Subcutaneous adipose tissue (tissue), 4 donors: ENCODE measurements around the gene CMTM6. TPM values are rescaled to one million over a fixed set of nuclear protein-coding genes. Genes with fewer than 3 reads are reported as not detected.

ENCODE experiments used
- total RNA-seq, 4 donors: library from RNA; depleted of rRNA; stranded (reverse); fragments of >200 nt; gene quantifications; one replicate each; pipeline ENCODE4 v1.1.0, GENCODE V29; 2016
- TF ChIP-seq, protein P1 (sequence below): fragments of 450-650 bp; IDR thresholded peaks from one replicate; pipeline ENCODE4 v1.5.1; 2016; ENCODE audit warnings: low read depth, mild to moderate bottlenecking, control low read depth, antibody characterized with exemption, moderate library complexity

The CMTM6 gene
- total RNA-seq = 10 to 100 TPM; 24.1 to 84.7 (median 54.7) TPM

DNA sequence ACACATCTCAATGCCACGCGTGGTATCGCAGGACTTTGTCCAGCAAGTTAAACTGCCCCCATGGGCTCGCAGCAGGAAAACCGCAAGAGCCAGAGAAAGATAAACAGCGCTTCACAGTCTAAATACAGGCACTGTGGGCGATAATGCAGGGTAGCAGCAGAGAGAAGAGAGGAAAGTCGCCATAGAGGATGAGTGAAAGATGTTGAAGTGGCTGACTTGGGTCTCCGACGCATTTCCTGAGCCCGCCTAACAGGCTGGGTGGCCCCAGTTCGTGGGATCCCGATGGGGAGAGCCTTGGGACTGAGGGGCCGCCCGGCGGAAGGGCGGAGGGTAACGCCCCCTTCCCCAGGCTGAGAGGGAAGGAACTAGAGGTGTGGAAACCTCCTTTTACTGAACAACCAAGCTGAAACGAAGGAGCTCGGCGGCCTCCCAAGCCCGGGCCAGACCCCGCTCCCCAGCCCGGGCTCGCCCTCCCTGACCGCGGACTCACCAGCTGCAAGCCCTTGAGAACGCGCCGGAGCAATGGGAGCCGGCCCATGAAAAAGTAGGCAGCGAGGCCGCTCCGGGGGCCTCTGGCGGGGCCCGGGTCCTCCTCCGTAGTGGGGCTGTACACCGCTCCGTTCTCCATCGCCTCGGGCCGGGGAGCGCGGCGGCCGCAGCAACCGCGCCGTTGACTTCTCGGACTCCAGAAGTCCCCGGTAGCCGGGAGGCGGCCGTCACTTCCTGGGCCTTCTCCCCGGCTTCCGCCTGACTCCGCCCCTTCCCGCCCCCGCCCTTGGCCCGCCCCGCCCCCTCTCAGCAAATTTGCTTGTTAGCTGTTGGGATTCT, at the start of gene CMTM6:
CMTM6 (minus strand) TSS at position 735 of the 828 bp plus-strand sequence; CDS start at position 628, 107 bp downstream.
- TF ChIP-seq, protein P1, sequence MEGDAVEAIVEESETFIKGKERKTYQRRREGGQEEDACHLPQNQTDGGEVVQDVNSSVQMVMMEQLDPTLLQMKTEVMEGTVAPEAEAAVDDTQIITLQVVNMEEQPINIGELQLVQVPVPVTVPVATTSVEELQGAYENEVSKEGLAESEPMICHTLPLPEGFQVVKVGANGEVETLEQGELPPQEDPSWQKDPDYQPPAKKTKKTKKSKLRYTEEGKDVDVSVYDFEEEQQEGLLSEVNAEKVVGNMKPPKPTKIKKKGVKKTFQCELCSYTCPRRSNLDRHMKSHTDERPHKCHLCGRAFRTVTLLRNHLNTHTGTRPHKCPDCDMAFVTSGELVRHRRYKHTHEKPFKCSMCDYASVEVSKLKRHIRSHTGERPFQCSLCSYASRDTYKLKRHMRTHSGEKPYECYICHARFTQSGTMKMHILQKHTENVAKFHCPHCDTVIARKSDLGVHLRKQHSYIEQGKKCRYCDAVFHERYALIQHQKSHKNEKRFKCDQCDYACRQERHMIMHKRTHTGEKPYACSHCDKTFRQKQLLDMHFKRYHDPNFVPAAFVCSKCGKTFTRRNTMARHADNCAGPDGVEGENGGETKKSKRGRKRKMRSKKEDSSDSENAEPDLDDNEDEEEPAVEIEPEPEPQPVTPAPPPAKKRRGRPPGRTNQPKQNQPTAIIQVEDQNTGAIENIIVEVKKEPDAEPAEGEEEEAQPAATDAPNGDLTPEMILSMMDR = no peak

DNA sequence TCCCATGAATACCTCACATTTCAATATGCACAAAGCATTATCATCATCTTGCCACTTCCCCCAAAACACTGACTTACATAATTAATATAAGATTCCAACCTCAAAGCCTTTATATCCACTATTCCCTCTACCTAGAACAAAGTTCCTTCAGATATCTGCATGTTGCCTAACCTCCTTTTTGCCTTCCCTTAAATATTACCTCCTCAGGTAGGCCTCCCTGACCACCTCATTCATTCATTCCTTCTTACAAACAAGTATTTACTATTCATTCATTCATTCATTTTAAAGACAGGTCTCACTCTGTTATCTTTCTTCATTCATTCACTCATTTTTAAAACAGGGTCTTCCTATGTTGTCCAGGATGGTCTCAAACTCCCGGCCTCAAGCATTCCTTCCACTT, 49.4 kb upstream of the CMTM6 start:
- TF ChIP-seq, protein P1 = no peak

DNA sequence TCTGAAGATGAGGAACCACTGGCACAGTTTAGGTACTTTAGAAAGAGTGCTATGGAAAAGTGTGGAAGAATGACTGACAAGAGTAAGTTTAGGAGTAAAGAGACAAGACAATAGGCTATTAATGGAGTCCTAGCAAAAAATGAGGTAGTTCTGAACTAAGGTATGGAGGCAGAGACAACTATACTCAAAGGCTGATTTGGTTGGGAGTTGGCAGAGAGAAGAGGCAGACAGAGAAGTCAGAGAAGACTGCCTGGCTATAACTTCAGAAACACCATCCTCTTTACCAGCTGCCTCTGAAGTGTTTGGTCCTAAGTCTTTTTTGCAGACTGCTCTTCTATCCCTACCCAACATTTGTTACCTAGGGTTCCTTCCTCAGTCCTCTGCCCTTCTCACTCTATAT, 48.8 kb upstream of the CMTM6 start:
- TF ChIP-seq, protein P1 = no peak

DNA sequence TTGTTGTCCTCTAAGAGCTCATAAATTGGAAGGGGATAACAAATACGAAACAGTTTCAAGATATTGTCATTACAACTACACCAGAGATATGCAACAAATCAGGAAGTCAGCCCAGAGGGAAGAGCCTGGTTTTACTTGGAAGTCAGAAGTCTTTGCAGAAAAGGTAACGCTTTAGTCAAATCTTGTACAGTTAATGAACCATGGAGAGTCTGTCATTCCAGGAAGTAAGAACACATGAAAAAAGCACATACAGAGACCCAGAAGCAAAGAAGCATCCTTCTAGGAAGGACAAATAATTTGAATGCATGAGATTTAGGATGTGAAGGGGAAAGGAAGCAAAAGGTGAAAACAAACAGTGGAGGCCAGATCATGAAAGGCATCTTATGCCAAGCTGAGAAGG, 48.4 kb upstream of the CMTM6 start:
- TF ChIP-seq, protein P1 = no peak

DNA sequence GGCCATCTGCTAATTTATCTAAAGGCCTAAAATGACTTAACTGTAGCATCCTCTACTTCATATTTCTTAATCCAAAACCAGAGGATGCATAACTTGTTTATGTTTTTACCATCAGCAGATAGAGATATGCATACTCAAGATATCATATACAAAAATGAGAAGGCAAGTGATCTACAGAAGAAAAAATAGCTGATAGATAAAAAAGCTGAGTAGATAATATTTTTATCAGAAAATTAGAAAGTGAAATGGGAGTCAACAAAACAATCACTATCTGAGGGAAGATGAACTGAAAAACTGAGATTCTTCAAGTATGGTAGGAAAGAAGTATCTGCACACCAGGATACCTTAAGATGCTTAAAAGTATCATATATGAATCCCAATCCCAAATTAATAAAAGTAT, 42.7 kb upstream of the CMTM6 start:
- TF ChIP-seq, protein P1 = no peak

GRCh38 chr3:32544894-32545293, 42.2 kb upstream of the CMTM6 start:
- TF ChIP-seq, protein P1 = no peak

GRCh38 chr3:32542807-32543206, 40.2 kb upstream of the CMTM6 start:
- TF ChIP-seq, protein P1 = no peak
